IMR-90 (cell line): ENCODE results near the gene RAB19. TPM values are rescaled to one million over a fixed set of nuclear protein-coding genes. Genes with fewer than 3 reads are reported as not detected.

Source experiments
- ATAC-seq: fragments of 200-7000 bp; cut with Tn5 transposase; 2 replicates; pipeline ENCODE4 v1.9.1; 2020; ENCODE audit warnings: low read depth, mild to moderate bottlenecking, moderate library complexity
- BruUV-seq: library from RNA; stranded (reverse); fragments of 400-500 nt; replicated peaks from 2 replicates; lab custom pipeline; 2021; lab: Mats Ljungman, UMichigan
- CTCF ChIA-PET: fragments of 300-600 bp; formaldehyde crosslinking; extraction: SDS; loops from one replicate; lab custom pipeline; 2021; ENCODE audit warnings: antibody characterized with exemption; lab: Yijun Ruan, JAX
- POLR2A ChIA-PET: fragments of 300-600 bp; sonication (Branson Sonifier 250); formaldehyde crosslinking; loops from one replicate; lab custom pipeline; 2022; ENCODE audit warnings: antibody characterized with exemption; ENCODE audit not compliant: unreplicated experiment; lab: Charles Lee
- DNase-seq: peaks from one replicate; pipeline ENCODE4 v3.0.0; 2013
- H2AFZ ChIP-seq: replicated peaks from 2 replicates; pipeline ENCODE3; 2013; ENCODE audit warnings: low read length, mild to moderate bottlenecking; ENCODE audit not compliant: poor library complexity
- H2AK5ac ChIP-seq: 2 replicates; pipeline ENCODE4 v1.6.1; 2013; ENCODE audit warnings: low read depth, low read length, inconsistent platforms
- H2AK9ac ChIP-seq: replicated peaks from 2 replicates; pipeline ENCODE3; 2013; ENCODE audit warnings: mild to moderate bottlenecking, low read depth, low read length, moderate library complexity; ENCODE audit not compliant: poor library complexity
- H2BK120ac ChIP-seq: 2 replicates; pipeline ENCODE4 v1.6.1; 2013; ENCODE audit warnings: low read depth, low read length, inconsistent platforms
- H2BK15ac ChIP-seq: 3 replicates; pipeline ENCODE4 v1.6.1; 2013; ENCODE audit warnings: low read depth, low read length, inconsistent platforms
- H2BK20ac ChIP-seq: 2 replicates; pipeline ENCODE4 v1.6.1; 2013; ENCODE audit warnings: low read depth, mild to moderate bottlenecking, inconsistent platforms, low read length, moderate library complexity
- H2BK5ac ChIP-seq: 2 replicates; pipeline ENCODE4 v1.6.1; 2013; ENCODE audit warnings: mild to moderate bottlenecking, low read depth, low read length, inconsistent platforms; ENCODE audit not compliant: poor library complexity, severe bottlenecking
- H3K14ac ChIP-seq: replicated peaks from 2 replicates; pipeline ENCODE4 v1.6.1; 2013; ENCODE audit warnings: low read depth, low read length, inconsistent platforms
- H3K18ac ChIP-seq: 2 replicates; pipeline ENCODE4 v1.6.1; 2013; ENCODE audit warnings: low read depth, low read length, control low read depth
- H3K23ac ChIP-seq: 2 replicates; pipeline ENCODE4 v1.6.1; 2013; ENCODE audit warnings: low read depth, low read length, inconsistent platforms
- H3K27ac ChIP-seq: 2 replicates; pipeline ENCODE4 v1.5.1; 2013; ENCODE audit warnings: mild to moderate bottlenecking, control low read depth, low read length; ENCODE audit not compliant: insufficient read depth
- H3K27me3 ChIP-seq: 2 replicates; pipeline ENCODE4 v1.6.1; 2013; ENCODE audit warnings: low read length; ENCODE audit not compliant: control insufficient read depth, insufficient read depth
- H3K36me3 ChIP-seq: 2 replicates; pipeline ENCODE4 v1.6.1; 2013; ENCODE audit warnings: low read length, mixed read lengths; ENCODE audit not compliant: control insufficient read depth, insufficient read depth
- H3K4ac ChIP-seq: 2 replicates; pipeline ENCODE4 v1.6.1; 2013; ENCODE audit warnings: low read depth, low read length, inconsistent platforms
- H3K4me1 ChIP-seq: 2 replicates; pipeline ENCODE4 v1.6.1; 2013; ENCODE audit warnings: low read length, mixed read lengths; ENCODE audit not compliant: control insufficient read depth, insufficient read depth
- H3K4me2 ChIP-seq: 2 replicates; pipeline ENCODE4 v1.6.1; 2013; ENCODE audit warnings: low read depth, mild to moderate bottlenecking, control low read depth, low read length, moderate library complexity
- H3K4me3 ChIP-seq: 2 replicates; pipeline ENCODE4 v1.5.1; 2013; ENCODE audit warnings: low read depth, mild to moderate bottlenecking, control low read depth, low read length, moderate library complexity; ENCODE audit not compliant: insufficient read depth
- H3K56ac ChIP-seq: 2 replicates; pipeline ENCODE4 v1.6.1; 2013; ENCODE audit warnings: low read length, inconsistent platforms; ENCODE audit not compliant: insufficient read depth; ENCODE audit errors: extremely low read depth
- H3K79me1 ChIP-seq, 2 experiments: 2 replicates each; pipeline ENCODE4 v1.6.1; 2013; ENCODE audit warnings: low read length in 2 of 2, inconsistent platforms in 1 of 2, low read depth in 1 of 2
- H3K9ac ChIP-seq: 2 replicates; pipeline ENCODE4 v1.6.1; 2013; ENCODE audit warnings: low read depth, low read length, control low read depth
- H3K9me1 ChIP-seq: 2 replicates; pipeline ENCODE4 v1.6.1; 2013; ENCODE audit warnings: low read length, inconsistent platforms; ENCODE audit not compliant: insufficient read depth
- H3K9me3 ChIP-seq: 2 replicates; pipeline ENCODE4 v1.6.1; 2013; ENCODE audit warnings: low read length; ENCODE audit not compliant: control insufficient read depth, insufficient read depth
- H4K20me1 ChIP-seq: 2 replicates; pipeline ENCODE4 v1.6.1; 2013; ENCODE audit warnings: low read length, inconsistent platforms; ENCODE audit not compliant: insufficient read depth
- H4K5ac ChIP-seq: 2 replicates; pipeline ENCODE4 v1.6.1; 2013; ENCODE audit warnings: mild to moderate bottlenecking, low read depth, low read length, control low read depth
- H4K8ac ChIP-seq, 2 experiments: 2 replicates each; pipeline ENCODE4 v1.6.1; 2013; ENCODE audit warnings: low read depth in 2 of 2, low read length in 2 of 2, control low read depth in 1 of 2, inconsistent platforms in 1 of 2
- H4K91ac ChIP-seq: 2 replicates; pipeline ENCODE4 v1.6.1; 2013; ENCODE audit warnings: low read depth, low read length, inconsistent platforms; ENCODE audit not compliant: insufficient read depth
- BHLHE40 ChIP-seq: fragments of 150-350 bp; IDR thresholded peaks from 2 replicates; pipeline ENCODE4 v1.6.1; 2016; ENCODE audit warnings: mild to moderate bottlenecking, low read depth, low read length
- CEBPB ChIP-seq: IDR thresholded peaks from 2 replicates; pipeline ENCODE4 v1.6.1; 2012; ENCODE audit warnings: low read depth, low read length, improper control_type of control experiment
- CTCF ChIP-seq: conservative IDR thresholded peaks from 2 replicates; pipeline ENCODE4 v1.5.1; 2012; ENCODE audit warnings: mild to moderate bottlenecking, low read depth, low read length, improper control_type of control experiment
- MAFK ChIP-seq: IDR thresholded peaks from 2 replicates; pipeline ENCODE4 v1.6.1; 2012; ENCODE audit warnings: low read depth, low read length, improper control_type of control experiment
- NFE2L2 ChIP-seq: fragments of 150-350 bp; IDR thresholded peaks from 2 replicates; pipeline ENCODE4 v1.6.1; 2016; ENCODE audit warnings: low read depth, mild to moderate bottlenecking, low read length
- RAD21 ChIP-seq: IDR thresholded peaks from 2 replicates; pipeline ENCODE4 v1.6.1; 2012; ENCODE audit warnings: low read length, improper control_type of control experiment
- SMC3 ChIP-seq: fragments of 150-350 bp; IDR thresholded peaks from 2 replicates; pipeline ENCODE4 v1.6.1; 2016; ENCODE audit warnings: low read depth, mild to moderate bottlenecking, antibody characterized with exemption, low read length, moderate library complexity
- WGBS, 2 experiments: methylation state at CpG; one replicate each; pipeline versions ENCODE4 v1.1.5 to v1.1.7; 2013; ENCODE audit warnings: missing lambda C conversion rate in 2 of 2; ENCODE audit not compliant: insufficient read length in 1 of 2; ENCODE audit errors: extremely low coverage in 2 of 2; 5-methylcytosine and 5-hydroxymethylcytosine counted together
- dilution Hi-C: fragments of 300-500 bp; cut with HindIII; formaldehyde crosslinking; loops from one replicate; pipeline ENCODE4 v1.14.3; 2018; ENCODE audit warnings: low sequenced_read_pairs; ENCODE audit not compliant: unreplicated experiment
- in situ Hi-C: fragments of 300-500 bp; cut with MboI; formaldehyde crosslinking; loops from 3 replicates; pipeline ENCODE4 v1.14.3; 2019; ENCODE audit warnings: low sequenced_read_pairs, inconsistent platforms, mixed read lengths
- intact Hi-C: fragments of 100-400 bp; cut with micrococcal nuclease; formaldehyde crosslinking; loops from 2 replicates; pipeline ENCODE4 v1.10.0; 2022
- polyA plus RNA-seq, 3 experiments: library from polyadenylated mRNA; depleted of rRNA; stranded (reverse); fragments of >200 nt; gene quantifications; 2 replicates each; pipeline ENCODE4 v1.2.3, GENCODE V29; 2012; ENCODE audit warnings: low replicate concordance in 1 of 3
- total RNA-seq: library from RNA; depleted of rRNA; stranded (reverse); fragments of >200 nt; gene quantifications from 2 replicates; pipeline ENCODE4 v1.2.3, GENCODE V29; 2012
- TF ChIP-seq, protein P1 (sequence below): fragments of 150-350 bp; IDR thresholded peaks from 2 replicates; pipeline ENCODE4 v1.6.1; 2017; ENCODE audit warnings: mild to moderate bottlenecking, antibody characterized with exemption, low read length, low read depth

The RAB19 gene
- total and polyA plus RNA-seq, 2 of the 4 experiments (the other 2 are of a cell fraction) = not detected

DNA sequence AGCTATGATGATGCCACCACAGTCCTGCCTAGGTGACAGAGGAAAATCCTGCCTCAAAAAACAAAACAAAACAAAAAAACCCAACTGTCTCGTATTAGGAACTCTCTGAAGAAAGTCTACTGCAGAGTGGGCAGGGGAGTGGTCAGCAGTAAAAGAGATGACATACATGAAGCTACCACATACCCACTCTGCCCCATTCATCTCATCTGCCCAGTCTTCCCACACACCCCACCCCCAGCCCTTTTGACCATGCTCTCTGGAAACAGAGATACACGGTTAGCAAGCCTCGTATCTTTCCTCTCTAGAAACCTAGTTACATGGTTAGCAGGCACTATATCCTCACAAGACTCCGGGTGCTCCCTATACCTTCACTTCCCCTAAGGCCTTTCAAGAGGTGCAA is 13.8 kb upstream of the RAB19 start:
- H3K27me3 ChIP-seq = no peaks in the 10 kb centered on the region
- ChIA-PET CTCF (no interaction called here), POLR2A (no interaction called here)
- no peak overlapping the region for H2AK5ac ChIP-seq
- ATAC-seq (no peak), DNase-seq (no peak)
- no TSS peak for BruUV-seq
- no peak overlapping the region for H3K14ac ChIP-seq
- peaks cover 23 to 66% of the 10 kb centered on the region in 2 experiments for H3K79me1 ChIP-seq
- no peak overlapping the region for H3K23ac ChIP-seq
- no peak overlapping the region for H3K9ac ChIP-seq
- intact Hi-C loops = no loop called here
- no peak overlapping the region for H2BK15ac ChIP-seq
- in situ Hi-C loops = no loop called here
- dilution Hi-C loops = no loop called here
- H3K36me3 ChIP-seq = no peaks in the 10 kb centered on the region; the same call in 1 of the 2 replicates
- peaks cover 4% of the 10 kb centered on the region; the same call in 1 of the 2 replicates for H3K9me1 ChIP-seq
- H2BK20ac ChIP-seq = no peak overlapping the region
- no peak overlapping the region for H3K4me3 ChIP-seq
- H3K4ac ChIP-seq = no peak overlapping the region
- H2BK120ac ChIP-seq = no peak overlapping the region
- H2AFZ ChIP-seq = no peak overlapping the region
- no peak overlapping the region for H3K18ac ChIP-seq
- no peaks in the 10 kb centered on the region for H3K9me3 ChIP-seq
- H3K27ac ChIP-seq = no peak overlapping the region
- H4K5ac ChIP-seq = no peak overlapping the region
- WGBS, 2 experiments = 93% methylated on average over 3 of the region's 4 CpGs; no CpG with 5 or more reads in 1 of the 2 experiments
- H3K56ac ChIP-seq = no peak overlapping the region
- peaks cover 2% of the 10 kb centered on the region; the same call in 1 of the 2 replicates for H3K4me1 ChIP-seq
- H4K20me1 ChIP-seq = peaks cover 77% of the 10 kb centered on the region
- H2AK9ac ChIP-seq = no peak overlapping the region
- no peak overlapping the region for H4K8ac ChIP-seq
- no peak overlapping the region for H2BK5ac ChIP-seq
- TF ChIP-seq CTCF (no peak), RAD21 (no peak), NFE2L2 (no peak), MAFK (no peak), SMC3 (no peak), BHLHE40 (no peak), CEBPB (no peak)
- TF ChIP-seq, protein P1, sequence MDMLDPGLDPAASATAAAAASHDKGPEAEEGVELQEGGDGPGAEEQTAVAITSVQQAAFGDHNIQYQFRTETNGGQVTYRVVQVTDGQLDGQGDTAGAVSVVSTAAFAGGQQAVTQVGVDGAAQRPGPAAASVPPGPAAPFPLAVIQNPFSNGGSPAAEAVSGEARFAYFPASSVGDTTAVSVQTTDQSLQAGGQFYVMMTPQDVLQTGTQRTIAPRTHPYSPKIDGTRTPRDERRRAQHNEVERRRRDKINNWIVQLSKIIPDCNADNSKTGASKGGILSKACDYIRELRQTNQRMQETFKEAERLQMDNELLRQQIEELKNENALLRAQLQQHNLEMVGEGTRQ = no peak
- H4K91ac ChIP-seq = no peak overlapping the region
- H3K4me2 ChIP-seq = no peak overlapping the region
